HG02610 (cell line): ENCODE measurements around the gene S1PR3.
"Not testable (repeated sequence)": the region's sequence is repeated elsewhere in the genome, so short reads cannot be mapped to it uniquely, and the experiment has no call there.

Experiments
- ATAC-seq: cut with Tn5 transposase; IDR thresholded peaks from one replicate; pipeline ENCODE4 v1.9.1; 2021; ENCODE audit warnings: mild to moderate bottlenecking, moderate library complexity; ENCODE audit not compliant: unreplicated experiment

S1PR3 gene

DNA sequence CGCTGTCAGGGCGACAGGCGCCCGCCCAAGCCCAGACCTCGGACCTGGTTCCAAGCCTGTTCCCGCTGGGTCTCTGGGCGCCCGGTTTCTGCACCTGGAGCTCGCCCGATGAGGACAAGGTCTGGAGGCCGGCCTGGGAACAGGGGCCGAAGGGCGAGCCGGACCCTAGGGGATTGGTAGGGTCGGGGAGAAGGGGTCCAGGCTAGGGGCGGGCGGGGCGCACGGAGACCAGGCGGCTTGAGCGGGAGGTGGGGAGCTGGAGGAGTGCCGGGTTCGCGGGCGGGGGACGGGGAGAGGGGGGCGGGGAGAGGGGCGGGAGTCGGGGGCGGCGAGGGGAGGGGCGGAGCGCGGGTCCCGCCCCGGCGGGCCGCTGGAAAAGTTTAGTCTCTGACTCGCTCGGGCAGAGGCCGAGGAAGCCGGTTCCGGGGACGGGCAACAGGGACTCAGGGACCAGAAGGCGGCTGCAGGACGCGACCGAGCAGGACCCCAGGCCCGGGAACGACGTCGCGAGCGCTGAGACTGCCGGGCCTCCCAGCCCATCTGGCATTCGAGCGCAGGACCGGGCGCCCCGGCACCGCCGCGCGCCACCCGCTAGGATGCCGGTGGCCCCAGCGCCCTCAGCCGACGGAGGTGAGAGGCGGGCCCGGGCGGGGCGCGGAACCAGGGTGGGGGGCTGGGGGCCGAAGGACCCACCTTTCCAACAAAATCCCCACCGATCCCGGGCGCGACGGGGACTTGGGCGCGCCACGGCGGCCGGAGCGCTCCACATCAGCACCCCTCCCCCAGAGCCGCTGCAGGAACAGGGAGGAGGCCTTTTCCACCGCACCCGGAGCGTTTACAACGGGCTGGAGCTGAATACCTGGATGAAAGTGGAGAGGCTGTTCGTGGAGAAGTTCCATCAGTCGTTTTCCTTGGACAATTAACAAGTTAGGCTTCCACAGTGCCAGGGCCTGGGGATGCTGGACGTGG is at the start of gene S1PR3:
S1PR3 (plus strand) TSS at position 403 of the 969 bp plus-strand sequence. CDS start 9,733 bp downstream, outside the sequence.
- ATAC-seq, result no peak

GRCh38 chr9:88941586-88941985 is 49.7 kb upstream of the S1PR3 start:
- not testable (repeated sequence) for ATAC-seq

- no peak for ATAC-seq
Measured at GRCh38 chr9:88942411-88942810, 48.9 kb upstream of the S1PR3 start.

GRCh38 chr9:88945636-88946333 is 45.5 kb upstream of the S1PR3 start:
- no peak for ATAC-seq

GRCh38 chr9:88947581-88948573 is 43.4 kb upstream of the S1PR3 start:
- no peak for ATAC-seq

DNA sequence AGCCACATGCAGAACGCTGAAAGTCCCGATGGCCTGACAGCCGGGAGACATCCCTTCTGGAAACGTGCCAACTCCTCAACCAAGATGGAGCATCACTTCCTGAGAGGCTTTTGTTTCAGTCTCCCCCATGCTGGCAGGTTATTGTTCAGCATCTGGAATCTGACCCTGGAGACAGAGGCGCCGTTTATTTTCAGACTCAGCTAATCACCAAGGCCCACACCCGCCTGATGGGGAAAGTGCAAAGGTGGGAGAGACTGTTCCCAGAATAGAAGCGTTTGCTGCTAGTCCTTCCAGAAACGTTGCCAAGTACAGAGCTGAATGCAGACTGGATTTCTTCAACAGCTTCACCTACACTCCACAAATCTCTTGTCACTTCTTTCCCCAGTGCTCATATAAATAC is 41.8 kb upstream of the S1PR3 start:
- no peak for ATAC-seq

GRCh38 chr9:88949961-88950340 is 41.3 kb upstream of the S1PR3 start:
- ATAC-seq, result no peak

DNA sequence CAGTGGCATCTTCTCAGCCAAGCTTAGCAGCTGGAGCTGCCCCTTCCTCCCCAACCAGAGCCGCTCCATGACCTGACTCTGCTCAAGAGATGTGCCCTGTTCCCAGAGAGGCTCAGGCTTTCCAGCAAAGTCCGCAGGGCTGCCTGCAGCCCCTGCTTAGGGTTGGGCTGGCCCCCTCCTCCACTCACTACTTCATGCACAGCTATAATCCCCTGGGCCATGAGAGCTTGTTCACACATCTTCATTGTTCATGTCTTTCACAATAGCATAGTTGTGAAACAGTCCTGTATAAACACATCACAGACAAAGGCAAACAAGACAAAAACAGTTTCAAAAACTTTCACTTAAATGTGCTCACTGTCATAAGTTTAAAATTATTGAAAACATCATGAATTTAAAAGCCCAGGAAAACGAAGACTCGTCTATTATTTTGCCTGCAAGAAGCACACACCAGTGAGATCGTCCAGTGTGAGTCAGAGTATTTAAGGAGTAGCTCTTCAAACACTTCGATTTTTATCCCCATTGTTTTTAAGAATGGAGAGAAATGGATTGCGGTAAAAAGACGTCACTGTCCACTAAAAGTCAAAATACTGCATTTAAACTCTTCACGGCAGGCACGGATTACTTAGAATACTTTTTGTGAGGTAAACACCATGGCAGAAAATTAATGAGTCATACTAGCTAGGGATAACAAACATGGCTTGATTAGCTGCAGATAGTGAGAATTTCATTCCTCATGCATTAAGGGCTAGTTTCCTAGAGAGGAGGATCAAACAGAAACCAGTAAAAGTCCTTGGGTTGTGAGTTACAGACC is 40.7 kb upstream of the S1PR3 start:
- no peak for ATAC-seq

GRCh38 chr9:88951155-88951542 is 40.1 kb upstream of the S1PR3 start:
- no peak for ATAC-seq

- no peak for ATAC-seq
Measured at GRCh38 chr9:88952086-88952615, 39.1 kb upstream of the S1PR3 start.

- ATAC-seq, result no peak
Measured at GRCh38 chr9:88952976-88953375, 38.3 kb upstream of the S1PR3 start.

GRCh38 chr9:88953381-88954029 is 37.8 kb upstream of the S1PR3 start:
- ATAC-seq, result no peak

DNA sequence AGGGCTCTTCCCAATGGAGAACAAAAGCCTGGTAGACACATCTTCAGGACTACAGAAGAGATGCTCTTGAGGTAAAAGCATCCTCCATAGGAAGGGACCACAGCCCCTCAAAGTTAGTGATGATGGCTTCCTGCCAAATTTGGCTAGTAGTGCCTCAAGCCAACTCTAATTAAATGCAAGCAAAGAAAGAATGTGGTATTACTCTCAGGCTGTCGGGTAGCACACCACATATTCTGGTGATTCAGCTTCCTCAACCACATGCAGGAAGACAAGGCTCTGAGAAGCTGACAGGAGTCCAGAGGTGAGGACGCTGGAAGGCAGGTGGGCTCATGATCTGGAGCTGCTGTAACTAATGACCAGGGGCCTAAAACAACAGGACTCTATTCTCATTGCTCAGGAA is 37.2 kb upstream of the S1PR3 start:
- no peak for ATAC-seq

DNA sequence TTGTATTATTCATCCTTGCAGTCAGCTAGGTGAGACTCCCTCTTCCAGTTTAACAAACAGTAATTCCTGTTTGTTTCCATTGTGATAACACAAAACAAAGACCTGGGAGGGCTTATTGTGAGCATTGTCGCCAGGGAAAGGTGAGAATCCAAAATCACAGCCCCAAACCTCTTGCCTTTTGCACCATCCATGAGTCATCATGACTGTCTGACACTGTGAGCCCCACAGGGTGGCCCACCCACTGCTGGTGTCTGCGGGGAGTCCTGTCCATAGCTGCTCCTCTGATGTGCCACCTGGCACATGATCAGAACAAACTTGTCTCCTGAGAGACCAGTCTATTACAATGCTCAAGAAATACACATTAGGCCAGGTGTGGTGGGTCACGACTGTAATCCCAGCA is 33.7 kb upstream of the S1PR3 start:
- no peak for ATAC-seq

DNA sequence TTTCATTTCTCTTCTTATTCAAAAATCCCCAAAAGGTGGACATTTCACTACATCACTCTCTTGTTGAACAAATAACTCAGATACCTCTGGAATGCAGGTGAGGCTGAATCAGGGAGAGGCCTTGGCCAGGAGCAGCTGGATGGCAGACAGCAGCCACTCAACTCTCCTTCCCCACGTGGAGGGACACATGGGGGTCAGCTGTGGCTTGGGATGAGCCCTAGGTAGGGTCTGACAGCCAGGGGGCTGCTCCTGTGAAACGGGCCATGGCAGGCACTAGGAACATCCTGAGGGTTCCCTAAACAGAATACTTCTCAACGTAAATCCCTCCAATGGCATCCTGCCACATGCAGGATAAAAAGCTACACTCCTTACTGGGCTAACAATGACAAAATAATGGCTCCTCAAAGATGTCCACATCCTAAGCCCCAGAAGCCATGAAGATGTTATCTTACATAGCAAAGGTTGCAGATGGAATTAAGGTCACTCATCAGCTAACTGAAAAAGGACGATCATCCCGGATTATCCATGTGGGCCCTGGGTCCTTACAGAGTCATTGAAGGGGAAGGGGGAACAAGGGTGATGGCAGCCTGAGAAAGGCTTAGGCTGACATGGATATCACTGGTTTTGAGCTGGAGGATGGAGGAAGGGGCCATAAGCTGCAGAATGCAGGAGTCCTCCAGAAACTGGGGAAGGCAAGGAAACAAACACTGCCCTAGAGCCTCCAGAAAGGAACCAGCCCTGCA is 31.4 kb upstream of the S1PR3 start:
- no peak for ATAC-seq

- no peak for ATAC-seq
Measured at GRCh38 chr9:88960632-88961031, 30.6 kb upstream of the S1PR3 start.

- ATAC-seq, result no peak
Measured at GRCh38 chr9:88965473-88965872, 25.8 kb upstream of the S1PR3 start.

GRCh38 chr9:88966894-88967676 is 24.2 kb upstream of the S1PR3 start:
- no peak for ATAC-seq
